NOMO-1 (cell line): ENCODE data around the gene MTTP.

Source experiments
- DNase-seq, 2 experiments: peaks; one replicate each; lab custom pipeline; 2025; ENCODE audit not compliant: unreplicated experiment in 2 of 2; lab: John Stamatoyannopoulos, UW

The MTTP gene

DNA sequence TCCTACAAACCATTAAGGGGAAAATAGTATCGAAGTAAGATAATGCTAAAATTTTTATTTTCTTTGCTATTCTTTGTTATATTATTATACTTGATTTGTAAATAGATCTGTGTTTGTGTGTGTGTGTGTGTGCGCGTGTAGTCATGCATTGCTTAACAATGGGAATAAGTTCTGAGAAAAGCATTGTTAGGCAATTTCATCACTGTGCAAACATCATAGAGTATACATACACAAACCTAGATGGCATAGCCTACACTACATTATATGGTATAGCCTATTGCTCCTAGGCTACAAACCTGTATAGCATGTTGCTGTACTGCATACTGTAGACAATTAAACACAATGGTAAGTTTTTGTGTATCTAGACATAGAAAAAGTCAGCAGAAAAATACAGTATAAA, 17.1 kb downstream of the MTTP start:
- no peak for DNase-seq

DNA sequence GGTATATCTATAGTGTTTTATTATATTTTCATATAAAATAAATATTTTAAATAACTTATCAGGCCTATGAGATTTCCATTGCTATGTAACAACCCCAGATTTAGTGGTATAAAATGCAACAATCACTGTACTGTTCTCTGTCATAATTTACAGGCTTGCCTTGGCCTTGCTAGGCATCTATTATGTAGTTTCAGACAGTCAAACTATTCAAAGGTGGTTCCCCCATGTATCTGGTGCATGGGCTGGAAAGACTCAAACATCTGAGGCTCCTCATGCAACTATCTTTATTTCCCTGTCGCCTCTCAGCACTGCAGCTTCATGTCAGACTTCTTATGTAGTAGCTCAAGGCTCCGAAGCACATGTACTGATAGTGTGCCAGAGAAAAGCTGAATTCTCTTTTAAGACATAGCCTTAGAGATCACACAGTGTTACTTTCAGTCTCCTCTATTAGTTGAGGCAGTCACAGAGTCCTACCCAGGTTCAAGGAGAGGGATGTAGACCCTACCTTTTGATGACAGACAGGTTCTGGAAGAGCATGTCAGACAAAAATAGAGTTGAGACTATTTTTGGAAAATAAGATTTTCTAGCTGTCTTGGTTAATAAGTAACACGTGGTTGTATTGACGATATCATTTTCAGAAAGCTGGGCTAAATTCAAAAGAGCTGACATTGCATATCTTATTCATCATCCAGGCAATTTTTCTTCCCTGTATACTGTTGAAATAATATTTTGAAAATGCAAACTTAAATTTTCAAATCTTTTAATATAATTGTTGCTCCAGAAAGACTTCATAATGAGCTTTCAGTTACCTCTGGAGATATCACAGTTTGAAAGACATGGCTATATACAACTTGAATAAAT, 19.4 kb downstream of the MTTP start:
- no peak for DNase-seq

DNA sequence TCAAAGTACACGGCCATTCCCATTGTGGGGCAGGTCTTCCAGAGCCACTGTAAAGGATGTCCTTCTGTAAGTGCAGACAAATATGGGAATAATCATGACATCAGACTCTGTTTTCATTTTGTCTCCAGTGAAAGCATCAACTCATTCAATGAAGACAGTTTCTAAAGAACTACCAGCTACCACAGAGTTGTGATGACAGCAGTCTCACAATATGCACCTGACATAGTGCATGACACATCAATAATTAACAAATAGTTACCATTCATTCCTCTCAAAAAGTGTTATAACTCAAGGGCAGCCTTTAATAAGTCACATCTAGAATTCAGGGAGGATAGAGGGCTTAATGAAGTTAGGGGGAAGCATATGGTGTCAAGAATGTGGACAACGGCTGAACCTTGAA, 20.2 kb downstream of the MTTP start:
- no peak for DNase-seq

DNA sequence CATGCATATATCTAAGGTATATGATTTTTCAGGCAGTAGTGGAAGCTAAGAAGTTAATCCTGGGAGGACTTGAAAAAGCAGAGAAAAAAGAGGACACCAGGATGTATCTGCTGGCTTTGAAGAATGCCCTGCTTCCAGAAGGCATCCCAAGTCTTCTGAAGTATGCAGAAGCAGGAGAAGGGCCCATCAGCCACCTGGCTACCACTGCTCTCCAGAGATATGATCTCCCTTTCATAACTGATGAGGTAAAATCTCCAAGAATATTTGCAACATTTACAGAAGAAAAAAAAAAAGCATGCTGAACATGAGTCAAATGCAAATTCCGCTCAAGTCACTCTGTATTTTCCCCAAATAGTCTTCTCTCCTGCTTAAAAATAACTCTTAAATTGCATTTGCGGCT, 32.1 kb downstream of the MTTP start:
- DNase-seq, result no peak

DNA sequence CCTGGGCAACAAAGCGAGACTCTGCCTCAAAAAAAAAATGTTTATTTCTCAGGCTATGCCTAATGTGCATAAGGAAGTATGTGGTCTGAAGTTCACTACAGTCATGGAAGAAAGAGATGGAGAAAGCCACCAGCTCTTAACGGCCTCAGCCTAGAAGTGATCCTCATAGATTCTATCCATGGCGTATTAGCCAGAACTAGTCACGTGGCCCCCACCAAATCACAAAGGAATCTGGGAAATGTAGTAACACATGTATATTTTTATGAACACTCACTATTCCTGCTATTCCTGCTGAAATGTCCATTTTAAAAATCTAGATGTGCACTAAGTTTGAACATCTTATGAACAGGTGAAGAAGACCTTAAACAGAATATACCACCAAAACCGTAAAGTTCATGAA, 33.8 kb downstream of the MTTP start:
- DNase-seq, result no peak

DNA sequence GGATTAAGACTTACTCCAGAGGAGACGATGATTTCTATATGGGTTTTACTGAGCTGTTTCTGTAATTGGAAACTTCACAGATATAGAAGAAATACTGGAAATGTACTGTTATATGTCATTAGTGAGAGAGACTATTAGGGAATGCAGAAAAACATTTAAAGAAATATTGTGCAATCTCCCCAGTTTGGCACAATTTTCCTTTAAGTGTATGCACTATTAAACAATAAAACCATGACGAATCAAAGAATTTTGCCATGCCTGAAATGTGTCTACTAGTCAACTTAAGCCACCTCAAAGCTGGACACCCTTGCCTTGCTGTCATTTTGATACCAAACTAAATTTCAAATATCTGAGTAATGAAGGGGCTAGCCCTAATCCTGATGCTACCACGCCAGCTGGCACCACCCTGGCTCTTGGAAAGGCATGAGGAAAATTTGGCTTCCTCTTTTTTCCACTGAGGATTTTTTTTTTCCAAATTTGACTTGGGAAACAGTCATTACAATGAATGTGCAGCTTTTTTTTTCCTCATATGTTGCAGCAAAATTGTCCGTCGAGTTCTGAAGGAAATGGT, 36.1 kb downstream of the MTTP start:
- no peak for DNase-seq

DNA sequence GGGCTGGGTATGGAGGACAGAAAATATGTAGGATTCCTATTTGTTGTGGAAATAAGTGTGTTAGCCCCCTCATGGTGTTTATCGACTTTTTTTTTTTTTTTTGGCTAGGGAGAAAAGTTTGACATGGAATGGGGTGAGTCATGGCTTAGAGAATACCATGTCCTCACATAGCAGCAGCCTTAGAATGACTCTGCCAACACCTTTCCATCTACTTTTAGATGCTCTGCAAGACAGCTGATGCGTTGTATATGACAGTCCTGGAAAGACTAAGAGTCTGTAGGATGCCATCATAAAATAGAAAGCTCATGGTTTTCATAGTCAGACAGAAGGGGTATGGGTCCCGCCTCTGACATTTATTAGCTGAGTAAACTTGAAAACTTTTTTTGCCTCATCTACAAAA, 37.7 kb downstream of the MTTP start:
- DNase-seq, result no peak

DNA sequence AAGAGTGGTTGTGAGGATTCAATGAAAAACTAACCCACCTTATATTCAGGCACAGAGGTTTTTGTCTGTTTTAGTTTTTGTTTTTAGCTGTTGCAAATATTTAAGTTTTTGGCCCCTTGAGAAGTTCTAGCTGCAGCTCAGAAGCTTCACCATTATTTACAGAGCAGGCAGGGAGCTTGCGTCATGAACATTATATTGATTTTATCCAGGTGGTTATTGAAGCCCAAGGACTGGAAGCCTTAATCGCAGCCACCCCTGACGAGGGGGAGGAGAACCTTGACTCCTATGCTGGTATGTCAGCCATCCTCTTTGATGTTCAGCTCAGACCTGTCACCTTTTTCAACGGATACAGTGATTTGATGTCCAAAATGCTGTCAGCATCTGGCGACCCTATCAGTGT, 38.1 kb downstream of the MTTP start:
- DNase-seq, result no peak

DNA sequence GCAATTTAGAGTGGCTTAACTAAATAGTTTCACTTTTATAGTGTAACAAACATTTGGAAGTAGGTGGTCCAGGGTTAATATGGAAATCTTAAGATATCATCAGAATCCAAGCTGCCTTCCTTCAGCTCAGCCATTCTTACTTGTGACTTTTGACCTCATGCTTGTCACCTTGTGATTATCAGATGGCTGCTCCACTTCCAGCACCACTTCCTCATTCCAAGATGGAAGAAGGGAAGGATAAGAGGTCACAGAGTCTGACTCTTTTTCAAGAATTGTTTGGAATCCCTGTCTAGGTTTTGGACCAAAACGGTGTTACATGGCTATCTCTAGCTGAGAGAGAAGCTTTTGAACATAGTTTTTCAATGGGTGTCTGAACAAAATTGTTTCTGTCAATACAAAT, 39.9 kb downstream of the MTTP start:
- DNase-seq, result no peak

DNA sequence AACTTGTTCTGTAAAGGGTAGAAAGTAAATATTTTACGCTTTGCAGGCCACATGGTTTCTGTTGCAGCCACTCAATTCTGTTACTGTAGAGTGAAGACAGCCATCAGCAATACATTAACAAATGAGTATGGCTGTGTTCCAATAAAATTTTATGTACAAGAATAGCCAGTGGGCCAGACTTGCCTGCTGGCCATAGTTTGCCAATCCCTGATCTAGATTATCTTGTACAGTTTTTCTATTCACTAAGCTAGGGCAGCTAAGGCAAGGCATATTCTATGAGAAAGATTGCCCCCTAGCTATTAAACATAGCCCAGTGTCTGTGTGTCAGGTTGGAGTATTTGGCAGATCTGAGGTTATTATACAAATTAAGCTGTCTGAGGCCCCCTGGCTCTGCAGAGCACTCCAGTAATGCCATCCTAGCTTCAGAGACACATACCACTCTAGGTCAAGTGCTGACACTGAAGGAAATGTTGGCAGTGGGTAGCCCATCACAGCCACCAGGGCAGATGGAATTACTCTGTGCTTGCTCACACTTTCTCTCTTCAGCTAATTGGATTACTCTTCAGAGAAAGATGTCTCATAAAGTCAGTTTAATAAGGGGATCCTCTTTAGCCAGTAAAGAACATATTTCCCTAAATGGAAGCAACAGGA, 40.7 kb downstream of the MTTP start:
- DNase-seq, result no peak

DNA sequence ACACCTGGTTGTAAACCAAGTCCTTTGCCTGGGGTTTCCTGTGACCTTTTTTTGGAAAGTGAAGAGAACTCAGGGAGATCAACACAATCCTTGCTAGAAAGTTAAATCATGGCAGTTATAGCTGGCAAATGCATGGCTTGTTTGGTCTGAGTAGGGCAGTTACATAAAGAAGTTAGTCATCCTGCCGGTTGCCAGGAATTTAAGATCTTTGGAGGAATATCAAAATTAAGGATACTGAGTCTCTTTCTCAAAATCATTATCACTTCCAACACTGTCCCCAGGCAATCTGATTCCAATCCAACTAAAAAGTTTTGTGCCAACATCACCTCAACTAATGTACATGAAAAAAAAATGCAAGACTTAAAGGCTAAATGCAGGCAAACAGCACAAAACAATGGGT, 42.8 kb downstream of the MTTP start:
- DNase-seq, result no peak

DNA sequence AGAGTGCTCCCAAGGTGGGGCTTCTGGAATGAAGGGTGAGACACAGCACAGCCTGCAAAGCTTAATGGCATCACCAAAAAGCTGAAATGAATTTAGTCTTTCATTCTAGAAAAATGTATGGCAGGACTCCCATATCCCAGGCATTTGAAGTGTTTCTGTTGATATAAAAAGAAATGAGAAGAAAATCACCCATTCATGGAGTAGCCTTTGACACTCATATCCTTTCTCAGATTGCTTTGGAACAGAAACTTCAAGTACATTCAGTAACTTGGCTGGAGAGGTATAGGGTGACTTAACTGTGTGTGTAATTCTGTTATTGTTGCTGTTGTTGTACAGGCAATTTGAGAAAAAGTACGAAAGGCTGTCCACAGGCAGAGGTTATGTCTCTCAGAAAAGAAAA, 47.7 kb downstream of the MTTP start:
- no peak for DNase-seq

DNA sequence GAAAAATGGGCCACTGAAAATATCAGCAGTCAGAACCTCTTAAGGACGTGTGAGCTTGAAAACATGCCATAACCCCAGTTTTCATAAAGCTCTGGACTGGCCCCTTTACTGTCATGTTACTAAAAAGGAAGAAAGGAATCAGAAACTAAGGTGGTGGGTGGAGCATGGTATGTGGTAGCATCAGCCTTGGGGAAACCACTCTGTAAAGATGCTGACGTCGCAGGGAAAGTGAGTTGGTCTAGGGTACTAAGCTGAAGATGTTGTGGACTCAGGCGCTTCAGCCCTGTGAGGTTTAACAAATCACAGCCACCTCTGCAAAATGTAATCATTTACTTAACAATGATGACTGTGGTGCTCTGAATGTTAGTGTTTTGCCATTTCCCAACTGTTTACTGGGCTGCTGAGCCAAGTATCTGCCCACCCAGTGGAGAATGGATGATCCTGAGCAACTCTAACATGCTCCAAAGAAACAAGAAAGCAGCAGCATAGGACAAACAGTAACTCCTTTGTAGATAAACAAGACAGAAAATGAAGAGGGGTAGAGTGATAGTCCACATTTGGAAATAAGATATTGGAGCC, 49.6 kb downstream of the MTTP start:
- no peak for DNase-seq

DNA sequence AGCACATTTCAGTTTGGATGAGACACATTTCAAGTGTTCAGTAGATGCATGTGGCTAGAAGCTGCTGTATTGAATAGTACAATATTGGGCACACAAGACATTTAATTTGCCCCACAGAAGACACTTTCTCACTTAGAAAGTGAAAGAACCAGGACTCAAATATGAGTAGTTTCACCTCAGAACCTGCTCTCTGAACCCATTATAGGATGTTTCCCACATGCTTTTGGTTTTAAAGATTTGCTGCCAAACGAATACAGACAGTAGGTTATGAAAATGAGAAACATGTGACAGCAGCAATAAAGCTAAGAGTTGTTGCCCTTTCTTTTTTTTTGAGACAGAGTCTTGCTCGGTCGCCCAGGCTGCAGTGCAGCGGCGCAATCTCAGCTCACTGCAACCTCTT, 50.7 kb downstream of the MTTP start:
- DNase-seq, result no peak

DNA sequence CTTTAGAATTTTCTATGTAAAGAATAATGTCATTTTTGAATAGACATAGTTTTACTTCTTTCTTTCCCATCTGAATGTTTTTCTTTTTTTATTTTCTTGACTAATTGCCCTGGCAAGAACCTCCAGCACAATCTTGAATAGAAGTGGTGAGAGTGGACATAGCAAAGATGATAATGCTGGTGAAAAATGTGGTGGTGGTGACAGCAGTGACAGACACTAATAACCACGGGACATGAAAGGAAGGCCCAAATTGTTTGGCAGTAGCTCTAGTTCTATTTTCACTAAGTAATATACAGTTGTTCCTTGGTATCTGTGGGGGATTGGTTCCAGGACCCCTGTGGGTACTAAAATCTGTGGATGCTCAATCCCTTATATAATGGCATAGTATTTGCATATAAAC, 53.4 kb downstream of the MTTP start:
- no peak for DNase-seq

DNA sequence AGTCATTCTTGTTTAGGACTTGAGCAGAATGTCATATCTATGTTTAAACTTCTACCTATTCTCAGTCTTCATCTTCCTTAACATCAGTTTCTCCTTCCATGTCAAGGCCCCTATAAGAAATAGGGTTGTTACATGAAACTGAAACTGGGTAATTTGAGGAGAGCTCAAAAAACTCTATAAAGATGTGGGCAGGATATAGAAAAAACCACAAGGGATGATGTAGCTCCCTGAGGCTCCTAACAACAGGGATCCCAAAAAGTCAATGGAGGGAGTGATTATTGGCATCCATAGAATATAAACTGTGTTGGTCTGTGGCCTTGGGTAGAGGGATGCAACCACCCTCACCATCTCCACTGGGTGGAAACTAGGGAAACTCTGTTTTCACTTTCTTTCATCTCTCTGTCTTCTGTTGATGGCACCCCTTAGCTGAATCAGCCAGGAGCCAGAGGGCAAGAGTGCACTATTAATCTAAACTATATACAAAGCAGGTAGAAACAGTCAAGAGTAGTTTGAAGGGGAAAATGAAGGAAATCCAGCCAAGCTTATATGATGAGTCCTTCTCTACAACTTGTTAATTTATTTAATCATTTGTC, 55.4 kb downstream of the MTTP start:
- DNase-seq, result no peak

DNA sequence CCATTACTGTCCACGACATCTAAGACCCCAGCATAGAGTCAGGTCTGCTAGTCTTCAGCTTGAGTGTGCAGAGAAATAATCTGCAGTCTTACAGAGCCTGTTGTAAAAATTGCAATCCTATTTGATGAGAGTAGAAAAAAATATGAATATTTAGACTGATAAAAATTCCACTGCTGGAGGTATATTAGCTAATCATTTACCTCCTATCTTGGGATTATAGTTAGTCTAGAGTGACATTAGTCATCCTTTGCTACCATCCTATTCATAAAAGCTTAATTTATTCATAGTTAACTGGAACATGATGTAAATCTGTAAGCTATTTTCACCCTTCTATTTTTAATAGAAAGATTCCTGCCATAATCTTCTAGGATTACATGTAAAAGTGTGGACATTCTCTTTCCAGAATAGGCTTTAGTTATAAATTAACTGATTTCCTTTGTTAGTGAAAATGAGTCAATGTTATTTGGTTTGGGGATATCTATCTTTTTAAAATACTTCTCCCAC, 56.3 kb downstream of the MTTP start:
- no peak for DNase-seq

DNA sequence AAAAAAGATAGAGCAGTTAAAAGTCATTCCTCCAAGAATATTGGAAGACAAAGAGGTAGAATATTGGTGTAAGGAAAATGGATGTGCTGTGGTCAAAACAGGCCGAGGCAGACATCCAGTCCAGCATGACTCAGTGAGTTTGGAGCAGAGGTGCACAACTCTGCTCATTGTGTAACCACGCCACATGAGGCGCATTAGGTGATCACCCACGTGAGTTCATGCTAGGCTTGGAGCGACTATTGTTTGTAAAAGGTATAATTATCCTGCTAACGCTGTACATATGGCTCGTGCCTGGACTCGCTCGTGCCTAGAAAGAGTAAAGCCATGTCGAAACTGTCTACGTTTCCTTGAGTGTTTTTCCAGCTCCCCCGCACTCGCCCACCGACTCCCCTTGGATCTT, 59.1 kb downstream of the MTTP start:
- no peak for DNase-seq

DNA sequence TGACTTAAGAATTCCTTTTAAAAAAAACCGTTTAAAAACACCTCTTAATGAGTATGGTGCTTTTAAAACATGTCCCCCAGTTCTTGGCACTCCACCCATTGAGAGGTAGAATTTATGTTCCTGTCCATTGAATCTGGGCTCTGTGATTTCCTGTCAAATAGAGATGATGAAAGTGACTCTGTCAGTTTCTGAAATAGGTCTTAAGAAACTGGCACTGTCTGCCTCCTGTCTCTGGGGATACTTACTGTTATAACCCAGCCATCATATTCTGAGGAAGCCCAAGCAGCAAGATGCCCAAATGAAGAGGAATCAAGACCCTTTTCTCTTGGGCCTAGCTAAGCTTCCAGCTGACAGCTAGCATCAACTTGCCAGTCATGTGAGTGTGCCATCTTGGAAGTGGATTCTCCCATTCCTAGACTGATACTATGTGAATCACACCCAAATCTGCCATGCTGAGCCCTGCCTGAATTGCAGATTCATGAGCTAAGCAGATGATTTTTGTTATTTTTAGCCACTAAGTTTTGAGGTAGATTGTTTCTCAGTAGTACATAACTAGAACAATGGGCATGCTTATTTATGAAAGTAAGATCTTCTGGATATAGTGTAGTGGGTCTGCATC, 60.2 kb downstream of the MTTP start:
- DNase-seq, result no peak

DNA sequence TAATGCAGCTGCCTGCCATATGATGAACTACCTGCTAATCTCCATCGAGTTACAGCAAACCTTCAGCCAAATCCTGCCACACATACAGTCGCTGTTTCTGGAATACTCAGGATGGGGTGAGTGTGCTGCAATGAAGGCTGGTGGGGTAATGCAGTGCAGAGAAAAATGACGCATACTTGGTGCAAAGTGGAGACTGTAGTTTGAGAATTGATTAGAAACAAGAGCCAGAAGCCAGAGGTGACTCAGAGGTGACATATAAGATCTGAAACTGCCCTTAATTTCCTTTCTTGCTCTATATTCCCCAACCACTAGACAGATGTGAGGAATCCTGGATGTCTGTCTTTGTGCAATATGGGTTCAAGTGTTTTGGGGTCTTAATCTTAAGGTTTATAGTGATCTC, 61.0 kb downstream of the MTTP start:
- no peak for DNase-seq

DNA sequence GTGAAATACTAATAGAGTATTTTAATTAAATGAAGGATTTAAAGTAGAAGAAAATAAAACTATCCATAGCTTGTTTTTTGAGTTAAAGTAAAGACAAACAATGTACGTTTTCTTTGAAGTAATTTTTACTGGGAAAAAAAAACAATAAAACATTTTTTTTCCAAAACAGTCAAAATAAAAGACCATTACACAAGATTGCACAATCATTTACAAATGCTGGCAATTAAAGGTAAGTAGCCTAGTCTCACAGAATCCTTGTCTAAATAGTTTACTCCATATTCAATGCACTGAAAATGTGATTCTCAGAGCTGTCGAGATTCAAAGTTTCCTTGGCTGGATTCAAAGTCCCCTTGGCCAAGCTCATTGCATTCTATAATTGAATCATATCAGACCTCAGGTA, 61.8 kb downstream of the MTTP start:
- DNase-seq, result no peak
